ENCODE results near the gene ZNF536. TPM values are rescaled to one million over a fixed set of nuclear protein-coding genes. Genes with fewer than 3 reads are reported as not detected.

ZNF536 gene
- total and polyA plus RNA-seq, 8 donors: 0.44 to 13.4 (median 1.1) TPM; not detected in 1

GRCh38 chr19:30376272-30376671, 4.1 kb downstream of the ZNF536 start:
- Histone ChIP-seq H3K9me3 (no peaks in the 10 kb centered on the region), H3K36me3 (no peaks in the 10 kb centered on the region), H3K27me3 (peaks cover 6 to 58% (median 22%) of the 10 kb centered on the region in 3 donors), H3K4me3 (no peak overlapping the region), H3K27ac (no peak overlapping the region), H3K4me1 (peaks cover 0 to 10% (median 0%) of the 10 kb centered on the region in 4 donors)
- 56 to 93% (median 66%) methylated on average over 4 of the region's 4 CpGs for WGBS, 5 donors
- intact Hi-C loops (cut with DNase I; ENCODE audit: low total_unique reads): no loop called here
- peak in 1 of 2 donors; percentile 14 for DNase-seq
- no peak for TF ChIP-seq CTCF (IDR thresholded peaks at IDR 0.05)

GRCh38 chr19:30376826-30377425, 4.7 kb downstream of the ZNF536 start:
- DNase-seq: peak in 1 of 2 donors; percentile 22
- no peak overlapping the region for H3K27ac ChIP-seq
- intact Hi-C loops (cut with DNase I; ENCODE audit: low total_unique reads): no loop called here
- H3K9me3 ChIP-seq: no peaks in the 10 kb centered on the region
- no peaks in the 10 kb centered on the region for H3K36me3 ChIP-seq
- TF ChIP-seq CTCF (IDR thresholded peaks at IDR 0.05) (no peak), POLR2AphosphoS5 (IDR thresholded peaks at IDR 0.05) (no peak), EP300 (IDR thresholded peaks at IDR 0.05) (no peak), POLR2A (IDR thresholded peaks at IDR 0.05) (no peak)
- H3K27me3 ChIP-seq: peaks cover 6 to 58% (median 22%) of the 10 kb centered on the region in 3 donors
- no peak overlapping the region for H3K4me3 ChIP-seq
- WGBS, 5 donors: 87 to 93% (median 89%) methylated on average over 14 to 15 of the region's 15 CpGs
- H3K4me1 ChIP-seq: peaks cover 0 to 10% (median 0%) of the 10 kb centered on the region in 4 donors

- Histone ChIP-seq H3K4me3 (no peak overlapping the region), H3K9me3 (no peaks in the 10 kb centered on the region), H3K27ac (no peak overlapping the region), H3K4me1 (peaks cover 0 to 10% (median 0%) of the 10 kb centered on the region in 4 donors), H3K36me3 (no peaks in the 10 kb centered on the region), H3K27me3 (peaks cover 6 to 42% (median 22%) of the 10 kb centered on the region in 3 donors)
- TF ChIP-seq CTCF (IDR thresholded peaks at IDR 0.05) (no peak), POLR2A (IDR thresholded peaks at IDR 0.05) (no peak)
- DNase-seq: peak in 1 of 2 donors; percentile 19
- intact Hi-C loops (cut with DNase I; ENCODE audit: low total_unique reads): no loop called here
- WGBS, 5 donors: 70 to 83% (median 78%) methylated on average over 4 of the region's 4 CpGs
Measured at GRCh38 chr19:30378701-30379100, 6.5 kb downstream of the ZNF536 start.

- no peak overlapping the region for H3K4me3 ChIP-seq
- DNase-seq: peak in 1 of 2 donors; percentile 5
- no peak for TF ChIP-seq POLR2A (IDR thresholded peaks at IDR 0.05)
- no peak for TF ChIP-seq EP300 (IDR thresholded peaks at IDR 0.05)
- TF ChIP-seq POLR2AphosphoS5 (IDR thresholded peaks at IDR 0.05): no peak
- TF ChIP-seq CTCF (IDR thresholded peaks at IDR 0.05): no peak
- no peak overlapping the region for H3K27ac ChIP-seq
- no peaks in the 10 kb centered on the region for H3K36me3 ChIP-seq
- WGBS, 5 donors: 59 to 67% (median 64%) methylated on average over 14 of the region's 14 CpGs
- H3K4me1 ChIP-seq: peaks cover 0 to 5% (median 0%) of the 10 kb centered on the region in 4 donors
- H3K9me3 ChIP-seq: no peaks in the 10 kb centered on the region
- H3K27me3 ChIP-seq: peaks cover 6 to 29% (median 15%) of the 10 kb centered on the region in 3 donors
- intact Hi-C loops (cut with DNase I; ENCODE audit: low total_unique reads): no loop called here
Measured at GRCh38 chr19:30379841-30380610, 7.8 kb downstream of the ZNF536 start.
